Activated T-cell treated with anti-CD3 and anti-CD28 coated beads, Interleukin-2, amount 50 U/mL, for 24 hours (primary cell): Measurements from ENCODE around the gene RBM47.
"Not testable (repeated sequence)": the region's sequence is repeated elsewhere in the genome, so short reads cannot be mapped to it uniquely, and the experiment has no call there.

Source experiments
- DNase-seq: peaks from one replicate; pipeline ENCODE4 v3.0.0-alpha.2; 2020
- H3K27ac Mint-ChIP-seq: 2 replicates; pipeline ENCODE4 v1.8.0; 2020; ENCODE audit warnings: mild to moderate bottlenecking, mixed read lengths
- H3K27me3 Mint-ChIP-seq: 2 replicates; pipeline ENCODE4 v1.8.0; 2020; ENCODE audit warnings: mixed read lengths
- H3K36me3 Mint-ChIP-seq: 2 replicates; pipeline ENCODE4 v1.8.0; 2020; ENCODE audit warnings: low read depth, mixed read lengths
- H3K4me1 Mint-ChIP-seq: 2 replicates; pipeline ENCODE4 v1.8.0; 2020; ENCODE audit warnings: low read depth, mixed read lengths
- H3K4me3 Mint-ChIP-seq: 2 replicates; pipeline ENCODE4 v1.8.0; 2020; ENCODE audit warnings: mild to moderate bottlenecking, moderate library complexity, mixed read lengths
- H3K9me3 Mint-ChIP-seq: 2 replicates; pipeline ENCODE4 v1.8.0; 2020; ENCODE audit warnings: mixed read lengths

Gene RBM47

DNA sequence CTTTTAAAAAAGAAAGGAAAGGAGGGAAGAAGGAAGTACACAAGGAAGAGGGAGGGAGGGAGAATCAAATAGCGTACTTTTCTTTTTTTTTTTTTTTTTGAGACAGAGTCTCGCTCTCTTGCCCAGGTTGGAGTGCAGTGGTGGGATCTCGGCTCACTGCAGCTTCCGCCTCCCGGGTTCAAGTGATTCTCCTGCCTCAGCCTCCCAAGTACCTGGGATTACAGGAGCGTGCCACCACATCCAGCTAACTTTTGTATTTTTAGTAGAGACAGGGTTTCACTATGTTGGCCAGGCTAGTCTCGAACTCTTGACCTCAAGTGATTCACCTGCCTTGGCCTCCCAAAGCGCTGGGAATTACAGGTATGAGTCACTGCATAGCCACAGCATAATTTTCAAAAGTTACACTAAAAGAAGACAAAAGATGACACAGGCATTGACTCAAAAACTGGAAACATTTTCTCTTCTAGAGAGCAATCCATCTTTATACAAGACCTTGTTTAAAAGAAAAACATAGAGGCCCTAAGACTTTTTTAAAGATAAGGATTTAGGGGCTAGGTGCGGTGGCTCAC is 78.0 kb downstream of the RBM47 start:
- not testable (repeated sequence) for H3K9me3 Mint-ChIP-seq, H3K36me3 Mint-ChIP-seq, H3K27me3 Mint-ChIP-seq
- Mint-ChIP-seq H3K27ac (peak overlapping the region; percentile 86), H3K4me3 (peak overlapping the region; percentile 66), H3K4me1 (peaks cover 37% of the 10 kb centered on the region)
- DNase-seq, result peak; percentile 35

GRCh38 chr4:40550948-40551462 is 78.7 kb downstream of the RBM47 start:
- Mint-ChIP-seq H3K27ac (peak overlapping the region; percentile 86), H3K27me3 (no peaks in the 10 kb centered on the region), H3K4me1 (peaks cover 37% of the 10 kb centered on the region), H3K4me3 (peak overlapping the region; percentile 66), H3K9me3 (no peaks in the 10 kb centered on the region), H3K36me3 (no peaks in the 10 kb centered on the region)
- DNase-seq, result no peak

DNA sequence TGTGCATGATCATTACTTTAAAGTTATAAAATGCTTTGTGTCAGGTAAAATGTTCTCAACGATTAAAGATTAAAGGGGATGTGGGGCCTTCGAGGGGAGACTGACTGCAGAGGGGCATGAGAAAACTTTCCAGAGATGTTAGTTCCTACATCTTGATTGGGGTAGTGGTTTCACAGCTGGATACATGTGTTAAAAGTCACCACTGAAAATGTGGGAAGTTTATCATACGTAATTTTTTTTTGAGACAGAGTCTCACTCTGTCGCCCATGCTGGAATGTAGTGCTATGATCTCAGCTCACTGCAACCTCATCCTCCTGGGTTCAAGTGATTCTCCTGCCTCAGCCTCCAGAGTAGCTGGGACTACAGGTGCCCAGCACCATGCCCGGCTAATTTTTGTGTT is 79.5 kb downstream of the RBM47 start:
- H3K4me3 Mint-ChIP-seq, result no peak overlapping the region
- H3K27me3 Mint-ChIP-seq, result no peaks in the 10 kb centered on the region
- peaks cover 37% of the 10 kb centered on the region for H3K4me1 Mint-ChIP-seq
- H3K9me3 Mint-ChIP-seq, result no peaks in the 10 kb centered on the region
- no peak for DNase-seq
- no peaks in the 10 kb centered on the region for H3K36me3 Mint-ChIP-seq
- H3K27ac Mint-ChIP-seq, result no peak overlapping the region

GRCh38 chr4:40548256-40548655 is 81.4 kb downstream of the RBM47 start:
- no peak for DNase-seq
- Mint-ChIP-seq H3K36me3 (no peaks in the 10 kb centered on the region), H3K9me3 (no peaks in the 10 kb centered on the region), H3K4me3 (no peak overlapping the region), H3K4me1 (peaks cover 27% of the 10 kb centered on the region), H3K27ac (no peak overlapping the region), H3K27me3 (no peaks in the 10 kb centered on the region)

GRCh38 chr4:40547789-40548132 is 81.9 kb downstream of the RBM47 start:
- no peaks in the 10 kb centered on the region for H3K36me3 Mint-ChIP-seq
- peaks cover 26% of the 10 kb centered on the region for H3K4me1 Mint-ChIP-seq
- no peak overlapping the region for H3K4me3 Mint-ChIP-seq
- H3K9me3 Mint-ChIP-seq, result no peaks in the 10 kb centered on the region
- no peak overlapping the region for H3K27ac Mint-ChIP-seq
- no peak for DNase-seq
- H3K27me3 Mint-ChIP-seq, result no peaks in the 10 kb centered on the region

GRCh38 chr4:40546969-40547788 is 82.5 kb downstream of the RBM47 start:
- H3K4me1 Mint-ChIP-seq, result peaks cover 21% of the 10 kb centered on the region

DNA sequence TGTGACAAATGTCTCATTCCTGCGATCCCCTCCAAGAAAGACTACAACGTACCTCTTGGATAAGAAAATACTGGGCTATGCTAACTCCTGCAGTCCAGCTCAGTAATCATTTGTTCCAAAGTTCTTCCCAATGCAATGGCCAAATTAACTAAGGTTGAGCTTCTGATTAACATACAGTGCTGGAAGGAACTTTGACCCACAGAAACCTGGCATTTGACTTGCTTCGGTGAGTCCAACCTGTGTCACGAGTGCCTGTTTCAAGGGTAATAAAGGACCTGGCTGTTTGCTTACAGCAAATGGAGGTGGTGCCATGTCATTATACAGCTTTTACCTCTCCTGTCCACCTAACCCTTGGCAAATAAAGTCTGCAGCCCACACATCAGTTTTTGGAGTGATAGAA is 83.2 kb downstream of the RBM47 start:
- H3K27me3 Mint-ChIP-seq, result no peaks in the 10 kb centered on the region

More at GRCh38 chr4:40546969-40547788, 82.5 kb downstream of the RBM47 start:
- no peaks in the 10 kb centered on the region for H3K9me3 Mint-ChIP-seq
- no peaks in the 10 kb centered on the region for H3K36me3 Mint-ChIP-seq
- H3K4me3 Mint-ChIP-seq, result no peak overlapping the region
- H3K27ac Mint-ChIP-seq, result no peak overlapping the region
- no peaks in the 10 kb centered on the region for H3K27me3 Mint-ChIP-seq
- no peak for DNase-seq

DNA sequence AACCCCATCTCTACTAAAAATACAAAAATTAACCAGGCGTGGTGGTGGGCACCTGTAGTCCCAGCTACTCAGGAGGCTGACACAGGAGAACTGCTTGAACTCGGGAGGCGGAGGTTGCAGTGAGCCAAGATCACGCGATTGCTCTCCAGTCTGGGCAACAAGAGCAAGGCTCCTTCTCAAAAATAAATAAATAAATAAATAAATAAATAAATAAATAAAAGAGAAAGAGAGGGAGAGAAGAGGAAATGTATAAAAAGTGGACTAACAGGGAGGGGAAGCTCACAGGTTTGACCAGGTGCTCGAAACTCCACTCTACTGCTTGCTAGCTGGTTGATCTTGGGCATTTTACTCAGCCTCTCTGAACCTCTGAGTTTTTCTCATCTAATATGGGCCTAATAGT is 84.2 kb downstream of the RBM47 start:
- not testable (repeated sequence) for H3K4me1 Mint-ChIP-seq, H3K27ac Mint-ChIP-seq

More for the DNA sequence above, 83.2 kb downstream of the RBM47 start:
- peaks cover 17% of the 10 kb centered on the region for H3K4me1 Mint-ChIP-seq
- no peaks in the 10 kb centered on the region for H3K9me3 Mint-ChIP-seq
- no peak overlapping the region for H3K4me3 Mint-ChIP-seq
- H3K36me3 Mint-ChIP-seq, result no peaks in the 10 kb centered on the region
- H3K27ac Mint-ChIP-seq, result no peak overlapping the region
- DNase-seq, result no peak

DNA sequence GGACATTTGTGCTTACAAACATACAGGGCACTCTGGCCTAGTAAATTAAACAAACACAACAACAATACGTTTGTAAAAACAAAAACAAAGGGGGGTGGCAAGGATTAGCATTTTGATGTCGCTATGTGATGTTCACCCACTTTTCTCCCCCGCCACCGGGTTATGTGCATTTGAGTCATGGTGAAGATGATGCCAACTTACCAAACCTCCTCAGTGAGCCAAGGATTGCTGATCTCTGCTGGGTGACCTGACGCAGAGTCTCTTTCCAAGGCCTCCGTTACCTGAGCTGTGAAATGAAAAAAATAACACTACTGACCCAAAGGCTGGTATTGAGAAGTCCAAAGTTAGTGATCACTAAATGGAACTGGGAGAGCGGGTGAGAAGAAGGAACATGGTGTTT is 85.4 kb downstream of the RBM47 start:
- no peaks in the 10 kb centered on the region for H3K27me3 Mint-ChIP-seq
- H3K27ac Mint-ChIP-seq, result no peak overlapping the region
- H3K4me1 Mint-ChIP-seq, result no peaks in the 10 kb centered on the region
- no peaks in the 10 kb centered on the region for H3K9me3 Mint-ChIP-seq
- DNase-seq, result no peak
- H3K36me3 Mint-ChIP-seq, result no peaks in the 10 kb centered on the region
- no peak overlapping the region for H3K4me3 Mint-ChIP-seq

More for the DNA sequence above, 84.2 kb downstream of the RBM47 start:
- H3K4me3 Mint-ChIP-seq, H3K36me3 Mint-ChIP-seq, DNase-seq, H3K9me3 Mint-ChIP-seq, H3K27me3 Mint-ChIP-seq: not testable (repeated sequence)

DNA sequence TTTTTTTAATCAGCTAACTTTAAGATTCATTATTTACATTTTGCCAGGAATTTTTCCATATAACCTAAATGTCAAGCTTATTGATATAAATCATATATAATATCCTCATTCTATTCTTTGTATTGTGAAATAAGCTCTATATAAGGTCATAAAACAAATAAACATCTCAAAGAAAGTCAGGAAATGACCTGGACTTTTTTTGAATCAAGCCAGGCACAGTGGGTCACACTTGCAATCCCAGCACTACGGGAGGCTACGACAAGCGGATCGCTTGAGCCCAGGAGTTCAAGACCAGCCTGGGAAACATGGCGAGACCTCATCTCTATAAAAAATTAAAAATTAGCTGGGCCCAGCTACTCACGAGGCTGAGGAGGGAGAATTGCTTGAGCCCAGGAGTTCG is 88.9 kb downstream of the RBM47 start:
- Mint-ChIP-seq H3K4me1 (no peaks in the 10 kb centered on the region), H3K27ac (no peak overlapping the region), H3K9me3 (no peaks in the 10 kb centered on the region), H3K36me3 (no peaks in the 10 kb centered on the region), H3K27me3 (no peaks in the 10 kb centered on the region), H3K4me3 (no peak overlapping the region)
- no peak for DNase-seq

DNA sequence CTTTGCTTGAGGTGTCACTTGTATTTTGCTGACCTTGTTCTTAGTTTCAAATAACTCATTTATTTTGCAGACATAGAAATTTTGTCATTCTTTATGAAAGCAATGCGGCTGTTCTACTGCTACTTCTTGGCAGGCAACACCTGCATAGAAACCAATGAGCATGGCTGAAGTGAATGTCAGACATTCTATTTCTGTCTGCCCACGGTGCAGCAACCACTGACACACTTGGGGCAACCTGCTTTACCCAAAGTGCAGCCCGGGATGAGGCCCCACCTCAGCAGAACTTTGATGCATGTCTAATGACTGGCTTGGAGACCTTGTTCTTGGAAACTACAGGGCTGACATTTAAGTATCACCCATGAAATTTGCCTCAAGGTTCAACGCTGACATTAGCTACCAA is 93.6 kb downstream of the RBM47 start:
- peaks cover 7% of the 10 kb centered on the region for H3K4me1 Mint-ChIP-seq
- no peak overlapping the region for H3K27ac Mint-ChIP-seq
- no peak for DNase-seq
- H3K4me3 Mint-ChIP-seq, result no peak overlapping the region
- H3K36me3 Mint-ChIP-seq, result no peaks in the 10 kb centered on the region
- H3K27me3 Mint-ChIP-seq, result no peaks in the 10 kb centered on the region
- no peaks in the 10 kb centered on the region for H3K9me3 Mint-ChIP-seq

DNA sequence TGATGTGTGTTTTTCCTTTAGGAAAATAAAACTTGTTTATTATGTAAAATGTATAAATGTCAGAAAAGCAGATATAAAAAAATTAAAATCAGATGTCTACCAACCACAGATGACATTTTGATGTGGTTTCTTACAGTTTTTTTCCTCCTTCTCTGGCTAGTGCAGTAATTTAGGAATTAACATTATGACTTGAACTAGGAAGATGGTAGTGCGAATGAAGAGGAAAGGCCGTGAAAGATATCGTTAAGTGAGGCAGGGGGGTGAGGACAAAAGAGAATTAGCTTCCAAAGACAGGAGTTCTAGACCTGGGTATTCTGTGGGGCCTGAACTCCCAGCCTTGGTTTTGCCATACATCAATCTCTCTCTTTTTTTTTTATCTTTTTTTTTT is 98.0 kb downstream of the RBM47 start:
- peaks cover 8% of the 10 kb centered on the region for H3K4me1 Mint-ChIP-seq
- no peaks in the 10 kb centered on the region for H3K36me3 Mint-ChIP-seq
- H3K4me3 Mint-ChIP-seq, result no peak overlapping the region
- no peaks in the 10 kb centered on the region for H3K9me3 Mint-ChIP-seq
- no peaks in the 10 kb centered on the region for H3K27me3 Mint-ChIP-seq
- no peak for DNase-seq
- no peak overlapping the region for H3K27ac Mint-ChIP-seq

DNA sequence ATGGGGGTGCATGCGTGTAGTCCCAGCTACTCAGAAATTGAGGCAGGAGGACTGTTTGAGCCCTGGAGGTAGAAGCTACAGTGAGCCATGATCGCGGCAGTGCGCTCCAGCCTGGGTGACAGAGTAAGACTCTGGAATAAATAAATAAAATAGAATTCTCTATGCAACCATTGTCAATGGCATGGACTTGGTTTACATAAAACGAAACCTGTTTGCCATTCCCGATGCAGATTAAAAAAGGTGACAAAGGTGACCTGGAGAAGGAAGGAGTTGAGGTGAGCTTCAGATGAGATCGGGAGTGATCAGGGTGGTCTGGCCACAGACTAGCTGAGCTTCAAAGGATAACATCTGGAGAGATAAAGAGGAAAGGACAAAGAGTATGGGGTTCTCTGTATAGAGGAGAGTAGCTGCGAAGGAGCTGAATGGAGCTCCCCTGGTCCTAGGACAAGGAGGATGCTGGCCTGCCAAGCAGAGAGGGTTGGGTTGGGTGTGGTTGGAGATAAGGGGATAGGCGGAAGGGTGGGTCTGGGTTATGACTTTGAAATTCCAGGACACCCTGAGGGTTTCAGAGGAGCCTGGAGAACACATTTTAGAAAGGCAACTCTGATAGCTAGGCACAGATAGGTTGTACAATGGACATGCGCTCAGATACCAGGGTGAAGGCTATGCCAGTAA is 98.6 kb downstream of the RBM47 start:
- Mint-ChIP-seq H3K9me3 (no peaks in the 10 kb centered on the region), H3K27me3 (no peaks in the 10 kb centered on the region), H3K4me3 (no peak overlapping the region), H3K4me1 (peaks cover 8% of the 10 kb centered on the region), H3K27ac (no peak overlapping the region), H3K36me3 (no peaks in the 10 kb centered on the region)
- DNase-seq, result no peak

- DNase-seq, result no peak
- Mint-ChIP-seq H3K9me3 (no peaks in the 10 kb centered on the region), H3K4me1 (peaks cover 8% of the 10 kb centered on the region), H3K36me3 (no peaks in the 10 kb centered on the region), H3K27ac (no peak overlapping the region), H3K27me3 (no peaks in the 10 kb centered on the region), H3K4me3 (no peak overlapping the region)
These were observed 102.9 kb downstream of the RBM47 start for GRCh38 chr4:40526741-40527140.
